A549 treated with dexamethasone at 1 μM for 4 hours (cell line): ENCODE measurements around the gene TNS1. TPM values are rescaled to one million over a fixed set of nuclear protein-coding genes. Genes with fewer than 3 reads are reported as not detected.

Source experiments
- total RNA-seq: library from RNA; stranded (reverse); fragments of 200-300 nt; extraction: Qiagen RNA extraction; gene quantifications from 5 replicates; pipeline ENCODE4 v1.2.3, GENCODE V29; 2022

TNS1 gene
- total RNA-seq, result 10.7 to 28.4 TPM (median 17.4 TPM) in 5 replicates

GRCh38 chr2:218002845-218003180 is at the start of gene TNS1:
Gene TNS1, minus strand, starts transcription at chr2:218002995. Its CDS starts 123 bp downstream, at chr2:218002872.

Other genes starting within 250 kb of the TNS1 start
- not detected in 5 replicates for gene RUFY4, start 66.3 kb upstream of the TNS1 start, total RNA-seq
- not detected in 5 replicates for gene CXCR2, start 123.0 kb upstream of the TNS1 start, total RNA-seq
- not detected in 5 replicates for gene CXCR1, start 164.0 kb upstream of the TNS1 start, total RNA-seq
- 291 to 312 TPM (median 310 TPM) in 5 replicates for gene ARPC2, start 214.2 kb upstream of the TNS1 start, total RNA-seq